HEK293T (cell line): Measurements from ENCODE around the gene DELE1.

ENCODE experiments used
- BHLHE40 ChIP-seq: fragments of 450-650 bp; IDR thresholded peaks from 2 replicates; pipeline ENCODE4 v1.6.1; 2016; ENCODE audit warnings: mild to moderate bottlenecking, moderate library complexity, borderline replicate concordance
- ELF4 ChIP-seq: fragments of 450-650 bp; IDR thresholded peaks from 2 replicates; pipeline ENCODE4 v1.6.1; 2017; ENCODE audit warnings: antibody characterized with exemption
- FOXK2 ChIP-seq: fragments of 450-650 bp; IDR thresholded peaks from 2 replicates; pipeline ENCODE4 v1.6.1; 2016; ENCODE audit warnings: mild to moderate bottlenecking

DNA sequence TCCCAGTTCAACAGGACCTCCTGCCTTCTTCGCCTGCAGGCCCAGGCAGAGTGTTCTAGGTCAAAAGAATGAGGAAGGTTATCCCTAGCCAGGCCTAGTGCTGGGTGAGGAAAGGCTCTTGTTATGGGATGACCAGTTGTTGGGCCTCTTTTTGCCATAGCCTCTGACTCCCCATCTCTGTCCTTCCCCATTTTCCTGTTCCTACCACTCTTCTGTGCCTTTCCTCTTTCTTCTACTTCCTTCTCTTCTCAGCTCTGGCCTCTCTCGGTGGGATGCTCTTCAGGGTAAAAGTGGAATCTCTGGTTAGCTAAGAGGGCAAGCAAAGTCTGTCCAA lies 44.3 kb upstream of the DELE1 start:
- TF ChIP-seq ELF4, result no peak
- no peak for TF ChIP-seq BHLHE40
- no peak for TF ChIP-seq FOXK2
